Lung (tissue), 12 donors: ENCODE results near the gene DDHD1. TPM values are rescaled to one million over a fixed set of nuclear protein-coding genes. Genes with fewer than 3 reads are reported as not detected.

Experiments
- ATAC-seq: fragments of 200-7000 bp; cut with Tn5 transposase; one replicate; pipeline ENCODE4 v1.9.1; 2020; ENCODE audit warnings: moderate number of reproducible peaks; ENCODE audit not compliant: insufficient read depth, low FRiP score
- DNase-seq, 3 donors: peaks; one replicate each; pipeline ENCODE4 v3.0.0-alpha.2; 2013 to 2017
- H3K27ac ChIP-seq, 2 donors: one replicate each; pipeline ENCODE4 v1.5.1; 2013; ENCODE audit warnings: mild to moderate bottlenecking in 2 of 2, moderate library complexity in 2 of 2, control low read depth in 1 of 2, inconsistent platforms in 1 of 2, low read depth in 1 of 2, low read length in 1 of 2
- H3K27me3 ChIP-seq, 3 donors: one replicate each; pipeline ENCODE4 v1.5.1; 2013; ENCODE audit warnings: low read length in 2 of 3; ENCODE audit not compliant: control insufficient read depth in 3 of 3, insufficient read depth in 3 of 3
- H3K36me3 ChIP-seq, 4 donors: one replicate each; pipeline ENCODE4 v1.5.1; 2013; ENCODE audit warnings: low read length in 4 of 4, mild to moderate bottlenecking in 1 of 4, moderate library complexity in 1 of 4; ENCODE audit not compliant: control insufficient read depth in 4 of 4, insufficient read depth in 4 of 4
- H3K4me1 ChIP-seq, 5 donors: one replicate each; pipeline ENCODE4 v1.5.1; 2013; ENCODE audit warnings: low read length in 5 of 5, mild to moderate bottlenecking in 2 of 5, moderate library complexity in 1 of 5; ENCODE audit not compliant: control insufficient read depth in 5 of 5, insufficient read depth in 5 of 5
- H3K4me3 ChIP-seq: one replicate; pipeline ENCODE4 v1.5.1; 2013; ENCODE audit warnings: mild to moderate bottlenecking, control low read depth, moderate library complexity
- H3K9ac ChIP-seq, 2 donors: one replicate each; pipeline ENCODE4 v1.5.1; 2013; ENCODE audit warnings: low read length in 2 of 2, control low read depth in 1 of 2; ENCODE audit not compliant: insufficient read depth in 1 of 2
- H3K9me3 ChIP-seq, 4 donors: one replicate each; pipeline ENCODE4 v1.5.1; 2013; ENCODE audit warnings: low read length in 3 of 4, mild to moderate bottlenecking in 1 of 4, moderate library complexity in 1 of 4; ENCODE audit not compliant: control insufficient read depth in 4 of 4, insufficient read depth in 3 of 4
- CTCF ChIP-seq: IDR thresholded peaks from 2 replicates; pipeline ENCODE4 v1.5.1; 2012; ENCODE audit warnings: mild to moderate bottlenecking; ENCODE audit errors: control extremely low read depth, extremely low read depth
- WGBS, 2 donors: extraction: QIAGEN DNeasy Blood & Tissue Kit; methylation state at CpG; one replicate each; pipeline ENCODE4 v1.1.7; 2013; 5-methylcytosine and 5-hydroxymethylcytosine counted together
- polyA plus RNA-seq, 2 donors: library from polyadenylated mRNA; stranded (reverse); fragments of 200-250 nt; gene quantifications; one replicate each; pipeline ENCODE4 v1.2.1, GENCODE V29; 2013
- total RNA-seq, 2 donors: library from RNA; depleted of rRNA in 1 of 2; stranded (reverse); fragments of >200 nt in 1 of 2; gene quantifications; one replicate each; pipeline ENCODE4 v1.2.1, GENCODE V29; 2014 to 2021
- donor health status: control.
- donor health status: control.
- donor health status: Bipolar disorder and iron deficiency.
- donor health status: healthy.
- donor health status: DM: yes; HTN: yes; CAD: no.

The DDHD1 gene
- total and polyA plus RNA-seq, 4 donors, result 3.6 to 38.0 (median 9.9) TPM

- no peaks in the 10 kb centered on the region for H3K9me3 ChIP-seq
- peaks cover 0 to 5% (median 3%) of the 10 kb centered on the region in 4 donors for H3K36me3 ChIP-seq
- ATAC-seq, result no peak
- H3K27ac ChIP-seq, result no peak overlapping the region
- no peak overlapping the region for H3K4me3 ChIP-seq
- TF ChIP-seq CTCF, result no peak
- peaks cover 0 to 41% (median 15%) of the 10 kb centered on the region in 5 donors for H3K4me1 ChIP-seq
- H3K9ac ChIP-seq, result no peak overlapping the region
- no peak for DNase-seq
- no peaks in the 10 kb centered on the region for H3K27me3 ChIP-seq
- WGBS, 2 donors, result 94 to 98% methylated on average over 3 of the region's 3 CpGs
Observed at GRCh38 chr14:53038629-53039028, 114.5 kb downstream of the DDHD1 start.

GRCh38 chr14:53037016-53037415 is 116.1 kb downstream of the DDHD1 start:
- Histone ChIP-seq H3K36me3 (peaks cover 0 to 5% (median 3%) of the 10 kb centered on the region in 4 donors), H3K27ac (no peak overlapping the region), H3K4me1 (peaks cover 0 to 40% (median 14%) of the 10 kb centered on the region in 5 donors), H3K9ac (no peak overlapping the region), H3K27me3 (no peaks in the 10 kb centered on the region), H3K4me3 (no peak overlapping the region), H3K9me3 (no peaks in the 10 kb centered on the region)
- 93 to 97% methylated on average over 1 of the region's 1 CpG for WGBS, 2 donors
- TF ChIP-seq CTCF, result no peak
- no peak for ATAC-seq
- DNase-seq, result no peak

GRCh38 chr14:53035336-53036210 is 117.5 kb downstream of the DDHD1 start:
- H3K9me3 ChIP-seq, result no peaks in the 10 kb centered on the region
- H3K27ac ChIP-seq, result no peak overlapping the region
- 74 to 85% methylated on average over 6 of the region's 6 CpGs for WGBS, 2 donors
- ATAC-seq (no peak), DNase-seq (peak in 2 of 3 donors; percentile 68 to 69)
- no peak for TF ChIP-seq CTCF
- no peak overlapping the region for H3K9ac ChIP-seq
- no peak overlapping the region for H3K4me3 ChIP-seq
- no peaks in the 10 kb centered on the region for H3K27me3 ChIP-seq
- H3K4me1 ChIP-seq, result peaks cover 0 to 36% (median 9%) of the 10 kb centered on the region in 5 donors
- H3K36me3 ChIP-seq, result peaks cover 0 to 5% (median 3%) of the 10 kb centered on the region in 4 donors
